Occipital lobe (tissue), 2 donors: Measurements from ENCODE around the gene ST8SIA6. TPM values are rescaled to one million over a fixed set of nuclear protein-coding genes. Genes with fewer than 3 reads are reported as not detected.

Source experiments
- DNase-seq: peaks from one replicate; lab custom pipeline; 2025; lab: John Stamatoyannopoulos, UW
- total RNA-seq: library from RNA; depleted of rRNA; stranded (reverse); fragments of >200 nt; gene quantifications from one replicate; pipeline ENCODE4 v1.2.3, GENCODE V29; 2014

ST8SIA6 gene
- total RNA-seq, 1 donor from 2014 or later, result 16.2 TPM

GRCh38 chr10:17386616-17387075 is 67.7 kb downstream of the ST8SIA6 start:
- no peak for DNase-seq

DNA sequence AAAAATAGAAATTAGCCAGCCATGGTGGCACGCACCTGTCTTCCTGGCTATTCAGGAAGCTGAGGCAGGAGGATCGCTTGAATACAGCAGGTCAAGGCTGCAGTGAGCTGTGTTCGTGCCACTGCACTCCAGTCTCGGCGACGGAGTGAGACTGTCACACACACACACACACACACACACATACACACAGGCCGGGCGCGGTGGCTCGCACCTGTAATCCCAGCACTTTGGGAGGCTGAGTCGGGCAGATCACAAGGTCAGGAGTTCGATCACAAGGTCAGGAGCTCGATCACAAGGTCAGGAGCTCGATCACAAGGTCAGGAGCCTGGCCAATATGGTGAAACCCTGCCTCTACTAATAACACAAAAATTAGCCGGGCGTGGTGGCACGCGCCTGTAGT is 68.4 kb downstream of the ST8SIA6 start:
- DNase-seq, result no peak

GRCh38 chr10:17385066-17385465 is 69.3 kb downstream of the ST8SIA6 start:
- no peak for DNase-seq

DNA sequence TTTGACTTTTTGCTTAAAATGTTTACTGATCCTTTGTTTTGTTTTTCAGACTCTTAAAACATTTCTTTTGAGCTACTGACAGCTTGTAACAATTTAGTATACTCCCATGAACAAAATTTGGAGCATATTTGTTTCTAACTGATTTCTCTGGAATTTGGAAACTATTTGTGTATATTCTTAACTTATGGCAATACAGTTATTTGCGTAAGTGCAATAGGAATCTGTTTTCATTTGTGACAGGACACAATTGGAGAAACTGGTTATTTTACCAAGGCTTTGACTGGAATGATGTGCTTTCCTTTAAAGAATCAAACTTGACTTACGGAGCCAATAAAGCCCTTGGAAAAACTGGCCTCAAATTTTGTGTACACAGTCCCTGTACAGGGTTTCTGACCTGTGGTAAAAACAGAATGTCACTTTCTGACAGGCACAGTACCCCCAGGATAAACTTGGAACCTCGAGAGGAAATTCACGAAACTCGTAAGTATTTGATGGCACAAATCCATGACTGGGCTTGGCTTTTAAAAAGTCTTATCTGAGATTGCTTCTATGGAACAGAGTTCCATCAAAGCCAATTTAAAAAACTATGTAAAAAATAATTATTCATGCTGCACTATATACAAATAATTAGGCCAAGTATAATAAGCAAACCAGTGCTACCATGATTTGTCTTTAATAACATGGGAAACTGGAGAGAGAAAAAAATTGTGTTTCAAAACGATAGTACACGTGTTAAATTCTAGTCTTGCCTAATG is 70.4 kb downstream of the ST8SIA6 start:
- DNase-seq, result no peak

GRCh38 chr10:17381502-17382142 is 72.8 kb downstream of the ST8SIA6 start:
- no peak for DNase-seq

DNA sequence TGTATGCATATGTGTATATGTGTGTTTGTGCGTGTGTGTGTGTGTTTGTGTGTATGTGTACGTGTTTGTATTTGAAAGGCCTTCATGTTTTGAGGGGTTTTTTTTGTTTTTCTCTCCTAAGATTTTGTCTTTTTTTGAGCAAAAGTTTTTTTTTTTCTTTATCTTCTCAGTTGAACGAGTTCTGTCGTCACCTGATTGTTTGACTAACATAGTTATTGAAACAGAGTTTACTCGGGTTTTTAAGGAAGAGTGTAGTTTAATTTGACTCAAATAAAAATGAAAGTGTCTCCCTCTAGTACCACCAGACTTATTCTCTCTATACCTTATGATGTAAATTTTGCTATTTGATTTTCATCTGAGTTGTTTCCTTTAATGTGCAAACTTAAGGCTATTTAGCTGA is 73.5 kb downstream of the ST8SIA6 start:
- DNase-seq, result no peak

DNA sequence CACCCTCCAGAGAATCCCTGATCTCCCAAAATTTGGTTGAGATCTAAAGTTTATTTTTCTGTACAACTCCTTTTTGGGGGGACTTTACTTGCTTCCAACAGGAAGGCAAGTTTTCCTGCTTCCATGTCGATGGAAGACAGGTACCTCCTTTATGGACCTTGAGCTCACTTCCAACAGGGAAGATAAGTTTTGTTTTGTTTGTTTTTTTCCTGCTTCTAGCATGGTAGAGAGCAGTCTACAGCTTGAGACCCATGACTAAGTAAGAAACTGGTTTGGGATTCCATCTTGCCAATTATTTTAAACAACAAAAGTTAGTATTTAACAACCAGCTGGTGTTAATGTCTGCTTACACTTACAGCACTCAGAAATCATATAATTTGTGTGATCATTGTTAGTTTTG is 74.4 kb downstream of the ST8SIA6 start:
- DNase-seq, result no peak

DNA sequence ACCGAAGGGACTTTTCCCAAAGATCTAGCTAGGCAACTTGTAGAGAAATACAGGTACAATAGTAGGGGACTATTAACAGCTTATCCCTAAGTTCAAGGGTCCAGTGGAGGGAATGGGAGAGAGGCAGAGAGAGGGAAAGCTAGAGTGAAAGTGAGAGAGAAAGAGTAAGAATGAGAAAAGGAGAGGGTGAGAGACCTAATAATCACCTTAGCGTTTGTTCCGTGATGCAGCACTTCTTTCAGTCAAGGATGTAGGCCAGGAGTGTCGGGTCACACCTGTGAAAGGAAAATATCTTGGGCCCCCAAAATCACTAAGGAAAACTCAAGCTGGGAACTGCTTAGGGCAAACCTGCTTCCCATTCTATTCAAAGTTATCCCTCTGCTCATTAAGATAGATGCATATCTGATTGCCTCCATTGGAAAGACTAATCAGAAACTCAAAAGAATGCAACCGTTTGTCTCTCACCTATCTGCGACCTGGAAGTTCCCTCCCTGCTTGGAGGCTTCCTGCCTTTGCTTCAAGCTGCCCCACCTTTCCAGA is 75.2 kb downstream of the ST8SIA6 start:
- no peak for DNase-seq

DNA sequence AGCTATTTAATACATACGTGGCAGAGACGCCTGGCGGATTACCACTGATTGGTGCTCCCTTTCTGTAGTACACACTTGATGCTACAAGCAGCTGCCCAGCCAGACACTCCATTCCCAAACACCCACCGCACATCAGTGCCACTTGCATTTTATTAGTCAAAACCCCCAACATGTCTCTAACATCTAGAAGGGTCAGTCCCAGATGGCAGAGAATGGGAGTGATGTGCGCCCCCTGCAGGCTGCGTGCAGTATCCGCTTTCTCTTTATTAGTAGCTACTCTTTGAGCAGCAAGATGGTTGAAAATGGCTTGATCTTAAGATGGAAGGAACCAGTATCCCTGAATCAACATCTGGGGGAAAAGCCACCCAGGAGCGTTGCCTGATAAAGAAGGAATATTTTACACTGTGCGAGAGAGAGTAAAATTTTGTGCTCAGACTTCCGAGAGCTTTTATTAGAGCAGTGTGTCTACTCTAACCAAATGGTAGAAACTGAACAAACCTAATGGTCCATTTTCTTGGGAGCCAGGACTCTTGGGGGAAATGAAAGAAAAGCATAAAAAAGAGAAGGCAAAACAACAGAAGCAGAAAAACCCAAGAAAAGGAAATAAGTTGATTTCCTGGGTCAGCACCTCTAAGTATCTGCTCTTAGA is 78.3 kb downstream of the ST8SIA6 start:
- no peak for DNase-seq

GRCh38 chr10:17368708-17369272 is 85.6 kb downstream of the ST8SIA6 start:
- no peak for DNase-seq

- DNase-seq, result no peak
These were observed 87.7 kb downstream of the ST8SIA6 start for GRCh38 chr10:17366705-17367104.

- DNase-seq, result no peak
These were observed 89.0 kb downstream of the ST8SIA6 start for GRCh38 chr10:17365402-17365801.

- DNase-seq, result no peak
These were observed 95.9 kb downstream of the ST8SIA6 start for GRCh38 chr10:17358461-17358860.

GRCh38 chr10:17357781-17358180 is 96.6 kb downstream of the ST8SIA6 start:
- DNase-seq, result no peak

GRCh38 chr10:17356820-17357219 is 97.6 kb downstream of the ST8SIA6 start:
- no peak for DNase-seq

- DNase-seq, result no peak
These were observed 99.6 kb downstream of the ST8SIA6 start for GRCh38 chr10:17354781-17355180.

DNA sequence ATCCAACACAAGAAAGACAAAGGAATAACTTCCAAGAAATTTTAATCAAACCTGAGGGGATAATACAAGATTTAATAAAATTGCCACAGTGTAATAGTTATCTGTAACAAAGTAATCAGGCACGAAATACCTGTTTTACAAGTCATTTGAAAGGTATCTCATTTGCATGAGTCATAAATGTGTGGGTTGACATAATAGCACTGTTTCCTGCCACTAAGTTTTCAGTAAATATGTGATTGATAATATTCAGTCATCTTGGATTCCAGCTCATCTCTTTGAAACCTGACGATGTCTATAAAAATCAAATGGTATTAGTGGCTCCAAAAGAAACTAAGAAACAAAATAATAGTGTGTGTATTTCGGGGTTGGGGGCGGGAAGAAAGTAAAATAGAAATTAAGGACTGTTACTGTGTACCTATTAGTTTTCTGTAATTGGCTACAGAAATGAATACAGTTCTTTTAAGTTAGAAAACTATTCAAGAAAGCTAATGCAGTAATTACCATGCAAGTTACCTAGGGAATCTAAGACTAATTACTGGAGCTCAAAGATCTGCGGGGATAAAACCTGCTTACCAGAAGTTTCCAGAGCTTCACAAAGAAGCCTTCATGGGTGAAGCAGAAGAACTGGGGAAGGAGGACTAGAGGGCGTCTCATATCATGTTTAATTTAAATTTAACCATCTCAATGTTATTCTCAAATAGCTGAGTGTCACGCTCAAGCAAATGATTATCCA is 100.7 kb downstream of the ST8SIA6 start:
- no peak for DNase-seq

- DNase-seq, result no peak
These were observed 101.8 kb downstream of the ST8SIA6 start for GRCh38 chr10:17352583-17352982.

- DNase-seq, result no peak
These were observed 102.9 kb downstream of the ST8SIA6 start for GRCh38 chr10:17351506-17351905.

GRCh38 chr10:17349717-17350116 is 104.7 kb downstream of the ST8SIA6 start:
- no peak for DNase-seq
